ENCODE measurements around the gene FADS2. TPM values are rescaled to one million over a fixed set of nuclear protein-coding genes. Genes with fewer than 3 reads are reported as not detected.

FADS2 gene
- total RNA-seq, 1 experiment from 2014 or later: 17.1 TPM

DNA sequence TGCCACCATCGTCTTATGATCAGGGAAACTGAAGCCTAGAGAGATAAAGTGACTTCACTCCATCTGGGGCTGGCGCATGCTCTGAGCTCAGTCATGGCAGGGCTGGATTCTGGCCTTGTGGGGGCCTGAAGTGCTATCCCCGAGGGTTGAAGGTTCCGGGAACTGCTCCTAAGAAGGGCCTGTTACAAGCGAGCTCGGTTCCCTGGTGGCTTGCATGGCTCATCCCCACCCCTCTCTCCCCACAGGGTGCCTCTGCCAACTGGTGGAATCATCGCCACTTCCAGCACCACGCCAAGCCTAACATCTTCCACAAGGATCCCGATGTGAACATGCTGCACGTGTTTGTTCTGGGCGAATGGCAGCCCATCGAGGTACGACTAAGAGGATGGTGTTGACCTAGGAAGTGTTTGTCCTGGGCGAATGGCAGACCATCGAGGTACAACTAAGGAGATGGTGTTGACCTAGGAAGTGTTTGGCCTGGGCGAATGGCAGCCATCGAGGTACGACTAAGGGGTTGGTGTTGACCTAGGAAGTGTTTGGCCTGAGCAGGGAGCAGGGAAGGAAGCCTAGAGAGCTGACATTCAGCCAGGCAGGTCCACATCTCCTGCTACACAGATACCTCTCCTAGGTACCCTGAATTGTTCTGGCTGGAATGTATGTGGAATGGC lies 19.9 kb downstream of the FADS2 start:
- Histone ChIP-seq H3K36me3 (ENCODE audit: control insufficient read depth in 1 of 2, insufficient read depth in 2 of 2, low read length in 2 of 2) (no peaks in the 10 kb centered on the region), H3K4me3 (replicated peaks in 1 of 2; ENCODE audit: low read depth in 1 of 2, low read length in 2 of 2) (no peak overlapping the region), H3K27me3 (ENCODE audit: insufficient read depth, low read length) (no peaks in the 10 kb centered on the region), H3K27ac (ENCODE audit: low read depth, low read length) (no peak overlapping the region), H3K9me3 (ENCODE audit: control insufficient read depth in 1 of 2, insufficient read depth in 1 of 2, low read depth in 1 of 2, low read length in 2 of 2) (no peaks in the 10 kb centered on the region), H4K20me1 (ENCODE audit: insufficient read depth) (no peaks in the 10 kb centered on the region), H3K9ac (ENCODE audit: low read length) (no peak overlapping the region), H3K4me1 (ENCODE audit: control insufficient read depth in 1 of 2, insufficient read depth in 2 of 2, low read length in 2 of 2) (no peaks in the 10 kb centered on the region), H2AFZ (ENCODE audit: low read depth, low read length, poor library complexity, severe bottlenecking) (no peak overlapping the region), H3K4me2 (ENCODE audit: low read length) (no peak overlapping the region), H3K79me2 (ENCODE audit: insufficient read depth, low read length) (no peaks in the 10 kb centered on the region), H3K9me2 (ENCODE audit: insufficient read depth) (no peaks in the 10 kb centered on the region)
- CTCF ChIA-PET: no interaction called here
- TF ChIP-seq, protein P1, sequence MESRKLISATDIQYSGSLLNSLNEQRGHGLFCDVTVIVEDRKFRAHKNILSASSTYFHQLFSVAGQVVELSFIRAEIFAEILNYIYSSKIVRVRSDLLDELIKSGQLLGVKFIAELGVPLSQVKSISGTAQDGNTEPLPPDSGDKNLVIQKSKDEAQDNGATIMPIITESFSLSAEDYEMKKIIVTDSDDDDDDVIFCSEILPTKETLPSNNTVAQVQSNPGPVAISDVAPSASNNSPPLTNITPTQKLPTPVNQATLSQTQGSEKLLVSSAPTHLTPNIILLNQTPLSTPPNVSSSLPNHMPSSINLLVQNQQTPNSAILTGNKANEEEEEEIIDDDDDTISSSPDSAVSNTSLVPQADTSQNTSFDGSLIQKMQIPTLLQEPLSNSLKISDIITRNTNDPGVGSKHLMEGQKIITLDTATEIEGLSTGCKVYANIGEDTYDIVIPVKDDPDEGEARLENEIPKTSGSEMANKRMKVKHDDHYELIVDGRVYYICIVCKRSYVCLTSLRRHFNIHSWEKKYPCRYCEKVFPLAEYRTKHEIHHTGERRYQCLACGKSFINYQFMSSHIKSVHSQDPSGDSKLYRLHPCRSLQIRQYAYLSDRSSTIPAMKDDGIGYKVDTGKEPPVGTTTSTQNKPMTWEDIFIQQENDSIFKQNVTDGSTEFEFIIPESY (IDR thresholded peaks at IDR 0.05; ENCODE audit: extremely low read depth, insufficient replicate concordance, low read length): no peak
- TF ChIP-seq SP1 (IDR thresholded peaks at IDR 0.05; ENCODE audit: low read depth) (no peak), POLR2AphosphoS5 (IDR thresholded peaks at IDR 0.05; ENCODE audit: low read depth, low read length) (no peak), EZH2phosphoT487 (IDR thresholded peaks at IDR 0.05; ENCODE audit: borderline replicate concordance) (no peak), EZH2 (IDR thresholded peaks at IDR 0.05) (no peak), FOSL1 (IDR thresholded peaks at IDR 0.05; ENCODE audit: low read depth) (no peak), YY1 (IDR thresholded peaks at IDR 0.05; ENCODE audit: extremely low read depth, insufficient replicate concordance, low read depth, low read length) (no peak), RAD21 (IDR thresholded peaks at IDR 0.05; ENCODE audit: low read depth) (no peak), POLR2A (IDR thresholded peaks at IDR 0.05; ENCODE audit: borderline replicate concordance, extremely low read depth, insufficient read depth, insufficient read length) (no peak), SIN3A (IDR thresholded peaks at IDR 0.05; ENCODE audit: low read depth) (no peak), JUND (IDR thresholded peaks at IDR 0.05) (no peak), ELF1 (IDR thresholded peaks at IDR 0.05; ENCODE audit: borderline replicate concordance, low read depth) (no peak)
- TF ChIP-seq, protein P2, sequence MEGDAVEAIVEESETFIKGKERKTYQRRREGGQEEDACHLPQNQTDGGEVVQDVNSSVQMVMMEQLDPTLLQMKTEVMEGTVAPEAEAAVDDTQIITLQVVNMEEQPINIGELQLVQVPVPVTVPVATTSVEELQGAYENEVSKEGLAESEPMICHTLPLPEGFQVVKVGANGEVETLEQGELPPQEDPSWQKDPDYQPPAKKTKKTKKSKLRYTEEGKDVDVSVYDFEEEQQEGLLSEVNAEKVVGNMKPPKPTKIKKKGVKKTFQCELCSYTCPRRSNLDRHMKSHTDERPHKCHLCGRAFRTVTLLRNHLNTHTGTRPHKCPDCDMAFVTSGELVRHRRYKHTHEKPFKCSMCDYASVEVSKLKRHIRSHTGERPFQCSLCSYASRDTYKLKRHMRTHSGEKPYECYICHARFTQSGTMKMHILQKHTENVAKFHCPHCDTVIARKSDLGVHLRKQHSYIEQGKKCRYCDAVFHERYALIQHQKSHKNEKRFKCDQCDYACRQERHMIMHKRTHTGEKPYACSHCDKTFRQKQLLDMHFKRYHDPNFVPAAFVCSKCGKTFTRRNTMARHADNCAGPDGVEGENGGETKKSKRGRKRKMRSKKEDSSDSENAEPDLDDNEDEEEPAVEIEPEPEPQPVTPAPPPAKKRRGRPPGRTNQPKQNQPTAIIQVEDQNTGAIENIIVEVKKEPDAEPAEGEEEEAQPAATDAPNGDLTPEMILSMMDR (IDR thresholded peaks at IDR 0.05 in 2 of 3, conservative IDR thresholded peaks at IDR 0.05 in 1 of 3; ENCODE audit: borderline replicate concordance in 1 of 3, insufficient read depth in 1 of 3, low read depth in 2 of 3, low read length in 2 of 3): no peak
- TF ChIP-seq, protein P3, sequence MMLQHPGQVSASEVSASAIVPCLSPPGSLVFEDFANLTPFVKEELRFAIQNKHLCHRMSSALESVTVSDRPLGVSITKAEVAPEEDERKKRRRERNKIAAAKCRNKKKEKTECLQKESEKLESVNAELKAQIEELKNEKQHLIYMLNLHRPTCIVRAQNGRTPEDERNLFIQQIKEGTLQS (IDR thresholded peaks at IDR 0.05): no peak
- ATAC-seq (no peak), DNase-seq (ENCODE audit: low read depth, low spot score) (no peak)
- no TSS peak for BruUV-seq (replicated peaks)
- intact Hi-C loops (cut with micrococcal nuclease): no loop called here
- RAD21 ChIA-PET (ENCODE audit: low non-redundant PET in 1 of 2, low total read pairs in 2 of 2, uncharacterized antibody in 2 of 2, unreplicated experiment in 2 of 2): no interaction called here
- POLR2A ChIA-PET: no interaction called here

All from HCT116 (cell line).